Measurements from ENCODE around the gene ASXL2.
A peak's percentile ranks its signal among the peaks of the same experiment; 100 is the strongest.
"Not testable (repeated sequence)": the region's sequence is repeated elsewhere in the genome, so short reads cannot be mapped to it uniquely, and the experiment has no call there.

Gene ASXL2

DNA sequence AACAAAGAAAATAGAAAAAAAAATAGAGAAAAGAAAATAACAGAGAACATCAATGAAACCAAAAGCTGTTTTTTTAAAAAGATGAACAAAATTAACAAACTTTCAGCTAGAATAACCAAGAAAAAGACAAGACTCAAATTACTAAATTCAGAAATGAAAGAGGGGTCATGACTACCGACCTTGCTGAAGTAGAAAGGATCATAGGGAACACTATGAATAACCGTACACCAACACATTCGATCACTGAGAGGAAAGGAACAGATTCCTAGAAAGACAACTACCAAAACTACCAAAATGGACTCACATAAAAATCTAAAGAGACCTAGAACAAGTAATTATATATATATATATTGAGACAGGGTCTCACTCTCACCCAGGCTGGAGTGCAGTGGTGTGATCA, 167.5 kb downstream of the ASXL2 start:
- Histone ChIP-seq H3K9me3 (ENCODE audit: severe bottlenecking) (no peaks in the 10 kb centered on the region), H3K4me1 (ENCODE audit: insufficient read depth, poor library complexity, severe bottlenecking) (no peaks in the 10 kb centered on the region), H3K27ac (ENCODE audit: poor library complexity, severe bottlenecking) (no peak overlapping the region), H3K27me3 (ENCODE audit: insufficient read depth, poor library complexity, severe bottlenecking) (no peaks in the 10 kb centered on the region), H3K4me3 (ENCODE audit: severe bottlenecking) (no peak overlapping the region), H3K36me3 (ENCODE audit: low read depth) (no peaks in the 10 kb centered on the region)
- no peak for DNase-seq (ENCODE audit: low spot score)
- TF ChIP-seq, protein P1, sequence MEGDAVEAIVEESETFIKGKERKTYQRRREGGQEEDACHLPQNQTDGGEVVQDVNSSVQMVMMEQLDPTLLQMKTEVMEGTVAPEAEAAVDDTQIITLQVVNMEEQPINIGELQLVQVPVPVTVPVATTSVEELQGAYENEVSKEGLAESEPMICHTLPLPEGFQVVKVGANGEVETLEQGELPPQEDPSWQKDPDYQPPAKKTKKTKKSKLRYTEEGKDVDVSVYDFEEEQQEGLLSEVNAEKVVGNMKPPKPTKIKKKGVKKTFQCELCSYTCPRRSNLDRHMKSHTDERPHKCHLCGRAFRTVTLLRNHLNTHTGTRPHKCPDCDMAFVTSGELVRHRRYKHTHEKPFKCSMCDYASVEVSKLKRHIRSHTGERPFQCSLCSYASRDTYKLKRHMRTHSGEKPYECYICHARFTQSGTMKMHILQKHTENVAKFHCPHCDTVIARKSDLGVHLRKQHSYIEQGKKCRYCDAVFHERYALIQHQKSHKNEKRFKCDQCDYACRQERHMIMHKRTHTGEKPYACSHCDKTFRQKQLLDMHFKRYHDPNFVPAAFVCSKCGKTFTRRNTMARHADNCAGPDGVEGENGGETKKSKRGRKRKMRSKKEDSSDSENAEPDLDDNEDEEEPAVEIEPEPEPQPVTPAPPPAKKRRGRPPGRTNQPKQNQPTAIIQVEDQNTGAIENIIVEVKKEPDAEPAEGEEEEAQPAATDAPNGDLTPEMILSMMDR (IDR thresholded peaks at IDR 0.05; ENCODE audit: poor library complexity, severe bottlenecking), result no peak
- no peak for ATAC-seq (ENCODE audit: low read depth)

DNA sequence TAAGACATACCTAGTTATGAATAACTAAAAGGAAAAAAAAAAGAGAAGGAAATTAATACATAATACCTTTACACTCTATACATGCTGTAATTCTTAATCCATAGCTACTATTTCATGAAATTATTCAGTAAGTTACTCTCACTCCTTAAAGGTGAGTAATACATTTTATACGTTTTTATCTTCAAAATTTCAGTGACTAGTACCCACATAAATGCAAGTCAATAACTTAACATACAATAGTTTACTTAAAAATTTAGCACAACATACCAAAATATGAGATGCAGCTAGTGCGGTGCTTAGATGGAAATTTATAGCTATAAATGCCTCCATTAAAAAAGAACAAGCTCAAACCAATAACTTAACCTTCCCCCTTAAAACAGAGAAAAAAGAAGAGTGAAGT, 168.9 kb downstream of the ASXL2 start:
- no peaks in the 10 kb centered on the region for H3K9me3 ChIP-seq (ENCODE audit: severe bottlenecking)
- DNase-seq (ENCODE audit: low spot score), result no peak
- H3K36me3 ChIP-seq (ENCODE audit: low read depth), result no peaks in the 10 kb centered on the region
- no peaks in the 10 kb centered on the region for H3K27me3 ChIP-seq (ENCODE audit: insufficient read depth, poor library complexity, severe bottlenecking)
- no peak for ATAC-seq (ENCODE audit: low read depth)
- no peak overlapping the region for H3K27ac ChIP-seq (ENCODE audit: poor library complexity, severe bottlenecking)
- H3K4me1 ChIP-seq (ENCODE audit: insufficient read depth, poor library complexity, severe bottlenecking), result no peaks in the 10 kb centered on the region
- no peak overlapping the region for H3K4me3 ChIP-seq (ENCODE audit: severe bottlenecking)
- TF ChIP-seq, protein P1 (IDR thresholded peaks at IDR 0.05; ENCODE audit: poor library complexity, severe bottlenecking), result no peak

GRCh38 chr2:25707927-25708590, 170.2 kb downstream of the ASXL2 start:
- Histone ChIP-seq H3K27ac (ENCODE audit: poor library complexity, severe bottlenecking) (no peak overlapping the region), H3K27me3 (ENCODE audit: insufficient read depth, poor library complexity, severe bottlenecking) (no peaks in the 10 kb centered on the region), H3K4me1 (ENCODE audit: insufficient read depth, poor library complexity, severe bottlenecking) (no peaks in the 10 kb centered on the region), H3K9me3 (ENCODE audit: severe bottlenecking) (no peaks in the 10 kb centered on the region), H3K36me3 (ENCODE audit: low read depth) (no peaks in the 10 kb centered on the region), H3K4me3 (ENCODE audit: severe bottlenecking) (no peak overlapping the region)
- DNase-seq (ENCODE audit: low spot score) (no peak), ATAC-seq (ENCODE audit: low read depth) (peak; percentile 73)
- TF ChIP-seq, protein P1 (IDR thresholded peaks at IDR 0.05; ENCODE audit: poor library complexity, severe bottlenecking), result no peak

DNA sequence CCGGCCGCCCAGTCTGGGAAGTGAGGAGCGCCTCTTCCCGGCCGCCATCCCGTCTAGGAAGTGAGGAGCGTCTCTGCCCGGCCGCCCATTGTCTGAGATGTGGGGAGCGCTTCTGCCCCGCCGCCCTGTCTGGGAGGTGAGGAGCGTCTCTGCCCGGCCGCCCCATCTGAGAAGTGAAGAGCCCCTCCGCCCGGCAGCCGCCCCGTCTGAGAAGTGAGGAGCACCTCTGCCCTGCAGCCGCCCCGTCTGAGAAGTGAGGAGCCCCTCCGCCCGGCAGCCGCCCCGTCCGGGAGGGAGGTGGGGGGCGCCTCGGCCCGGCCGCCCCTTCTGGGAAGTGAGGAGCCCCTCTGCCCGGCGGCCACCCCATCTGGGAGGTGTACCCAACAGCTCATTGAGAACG, 172.7 kb downstream of the ASXL2 start:
- not testable (repeated sequence) for H3K36me3 ChIP-seq (ENCODE audit: low read depth); H3K9me3 ChIP-seq (ENCODE audit: severe bottlenecking); ATAC-seq (ENCODE audit: low read depth); H3K27ac ChIP-seq (ENCODE audit: poor library complexity, severe bottlenecking); H3K4me3 ChIP-seq (ENCODE audit: severe bottlenecking); H3K4me1 ChIP-seq (ENCODE audit: insufficient read depth, poor library complexity, severe bottlenecking); H3K27me3 ChIP-seq (ENCODE audit: insufficient read depth, poor library complexity, severe bottlenecking); DNase-seq (ENCODE audit: low spot score)

DNA sequence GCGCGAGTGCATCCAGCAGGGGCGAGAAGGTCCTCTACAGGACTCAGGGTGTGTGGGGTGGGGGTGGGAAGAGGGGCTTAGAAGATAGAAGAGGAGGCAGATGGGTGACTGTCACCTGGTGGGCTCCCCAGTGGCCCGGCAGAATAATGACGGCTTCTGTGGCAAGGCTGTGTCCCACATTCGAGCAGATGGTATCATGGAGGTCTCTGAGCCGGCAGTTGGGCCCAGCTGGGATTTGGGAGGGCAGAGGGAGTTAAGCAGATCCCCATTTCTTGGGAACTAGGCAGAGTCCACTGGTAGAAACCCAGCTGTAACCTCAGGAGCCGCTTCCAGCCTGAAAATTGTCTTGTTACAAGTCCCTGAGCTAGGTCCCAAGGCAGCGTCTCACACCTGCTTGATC, 176.5 kb downstream of the ASXL2 start:
- TF ChIP-seq, protein P1 (IDR thresholded peaks at IDR 0.05; ENCODE audit: poor library complexity, severe bottlenecking), result no peak
- no peak overlapping the region for H3K27ac ChIP-seq (ENCODE audit: poor library complexity, severe bottlenecking)
- no peaks in the 10 kb centered on the region for H3K36me3 ChIP-seq (ENCODE audit: low read depth)
- DNase-seq (ENCODE audit: low spot score) (no peak), ATAC-seq (ENCODE audit: low read depth) (no peak)
- H3K27me3 ChIP-seq (ENCODE audit: insufficient read depth, poor library complexity, severe bottlenecking), result no peaks in the 10 kb centered on the region
- H3K4me3 ChIP-seq (ENCODE audit: severe bottlenecking), result no peak overlapping the region
- no peaks in the 10 kb centered on the region for H3K9me3 ChIP-seq (ENCODE audit: severe bottlenecking)
- peaks cover 17% of the 10 kb centered on the region for H3K4me1 ChIP-seq (ENCODE audit: insufficient read depth, poor library complexity, severe bottlenecking)
